Activated T-cell treated with anti-CD3 and anti-CD28 coated beads for 1 hour (primary cell): Measurements from ENCODE around the gene TMEM18.

Experiments used
- DNase-seq: peaks from one replicate; pipeline ENCODE4 v3.0.0-alpha.2; 2020; ENCODE audit warnings: low read depth

Gene TMEM18

GRCh38 chr2:672606-672905, 4.7 kb downstream of the TMEM18 start:
- DNase-seq: no peak

GRCh38 chr2:671787-672605, 5.2 kb downstream of the TMEM18 start:
- DNase-seq: no peak

- no peak for DNase-seq
These were observed 6.1 kb downstream of the TMEM18 start for GRCh38 chr2:671072-671471.

GRCh38 chr2:670637-671036, 6.6 kb downstream of the TMEM18 start:
- DNase-seq: no peak

- no peak for DNase-seq
These were observed 7.9 kb downstream of the TMEM18 start for GRCh38 chr2:669323-669722.

GRCh38 chr2:668000-668398, 9.2 kb downstream of the TMEM18 start:
- DNase-seq: no peak

- DNase-seq: no peak
These were observed 9.7 kb downstream of the TMEM18 start for GRCh38 chr2:667332-667999.

GRCh38 chr2:666441-666840, 10.8 kb downstream of the TMEM18 start:
- DNase-seq: no peak

- no peak for DNase-seq
These were observed 11.7 kb downstream of the TMEM18 start for GRCh38 chr2:665340-666073.

GRCh38 chr2:664063-664462, 13.1 kb downstream of the TMEM18 start:
- no peak for DNase-seq

- DNase-seq: no peak
These were observed 14.0 kb downstream of the TMEM18 start for GRCh38 chr2:663221-663620.

- no peak for DNase-seq
These were observed 15.9 kb downstream of the TMEM18 start for GRCh38 chr2:661360-661635.

- DNase-seq: no peak
These were observed 16.4 kb downstream of the TMEM18 start for GRCh38 chr2:660586-661359.

- DNase-seq: no peak
These were observed 17.2 kb downstream of the TMEM18 start for GRCh38 chr2:660029-660428.

- no peak for DNase-seq
These were observed 18.8 kb downstream of the TMEM18 start for GRCh38 chr2:658426-658825.

- DNase-seq: no peak
These were observed 19.4 kb downstream of the TMEM18 start for GRCh38 chr2:657766-658165.

GRCh38 chr2:656676-657075, 20.5 kb downstream of the TMEM18 start:
- DNase-seq: no peak

GRCh38 chr2:655626-656025, 21.6 kb downstream of the TMEM18 start:
- no peak for DNase-seq

GRCh38 chr2:654896-655295, 22.3 kb downstream of the TMEM18 start:
- no peak for DNase-seq

- no peak for DNase-seq
These were observed 23.4 kb downstream of the TMEM18 start for GRCh38 chr2:653645-654425.

GRCh38 chr2:652881-653480, 24.2 kb downstream of the TMEM18 start:
- no peak for DNase-seq
